ENCODE measurements around the gene UPB1. TPM values are rescaled to one million over a fixed set of nuclear protein-coding genes. Genes with fewer than 3 reads are reported as not detected.

The UPB1 gene
- total and polyA plus RNA-seq, 10 donors: 0.38 to 3.9 (median 1.6) TPM

DNA sequence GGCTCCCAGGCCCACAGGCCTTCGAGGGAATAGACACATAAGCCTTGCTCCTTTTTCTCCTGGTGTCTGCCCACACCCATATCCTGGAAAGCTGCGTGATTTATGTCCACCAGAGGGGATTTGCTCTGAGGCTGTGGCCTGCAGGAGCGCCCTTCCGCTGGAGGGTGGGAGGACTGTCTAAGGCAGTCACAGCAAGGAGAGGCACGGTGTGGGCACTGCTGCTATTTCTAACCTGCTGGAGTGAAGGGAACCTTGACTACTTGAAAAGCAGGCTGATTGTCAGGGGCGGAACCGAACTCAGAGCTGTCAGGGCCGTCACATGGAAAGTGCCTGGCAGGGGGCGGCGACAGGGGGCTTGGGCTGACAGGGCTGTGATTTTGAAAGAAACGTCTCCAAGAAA, 3.7 kb downstream of the UPB1 start:
- WGBS, 5 donors: 85 to 91% (median 90%) methylated on average over 10 to 11 of the region's 11 CpGs
- H3K36me3 ChIP-seq: no peaks in the 10 kb centered on the region
- H3K4me3 ChIP-seq: no peak overlapping the region
- peaks cover 0 to 22% (median 16%) of the 10 kb centered on the region in 7 donors for H3K27me3 ChIP-seq (replicated peaks in 1 of 7)
- intact Hi-C loops (cut with DNase I; ENCODE audit: low total_unique reads): no loop called here
- no peak overlapping the region for H3K27ac ChIP-seq
- no peak for DNase-seq
- H3K9me3 ChIP-seq: no peaks in the 10 kb centered on the region
- no peak for TF ChIP-seq POLR2A (IDR thresholded peaks at IDR 0.05)
- TF ChIP-seq, protein P1, sequence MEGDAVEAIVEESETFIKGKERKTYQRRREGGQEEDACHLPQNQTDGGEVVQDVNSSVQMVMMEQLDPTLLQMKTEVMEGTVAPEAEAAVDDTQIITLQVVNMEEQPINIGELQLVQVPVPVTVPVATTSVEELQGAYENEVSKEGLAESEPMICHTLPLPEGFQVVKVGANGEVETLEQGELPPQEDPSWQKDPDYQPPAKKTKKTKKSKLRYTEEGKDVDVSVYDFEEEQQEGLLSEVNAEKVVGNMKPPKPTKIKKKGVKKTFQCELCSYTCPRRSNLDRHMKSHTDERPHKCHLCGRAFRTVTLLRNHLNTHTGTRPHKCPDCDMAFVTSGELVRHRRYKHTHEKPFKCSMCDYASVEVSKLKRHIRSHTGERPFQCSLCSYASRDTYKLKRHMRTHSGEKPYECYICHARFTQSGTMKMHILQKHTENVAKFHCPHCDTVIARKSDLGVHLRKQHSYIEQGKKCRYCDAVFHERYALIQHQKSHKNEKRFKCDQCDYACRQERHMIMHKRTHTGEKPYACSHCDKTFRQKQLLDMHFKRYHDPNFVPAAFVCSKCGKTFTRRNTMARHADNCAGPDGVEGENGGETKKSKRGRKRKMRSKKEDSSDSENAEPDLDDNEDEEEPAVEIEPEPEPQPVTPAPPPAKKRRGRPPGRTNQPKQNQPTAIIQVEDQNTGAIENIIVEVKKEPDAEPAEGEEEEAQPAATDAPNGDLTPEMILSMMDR (IDR thresholded peaks at IDR 0.05 in 8 of 11, conservative IDR thresholded peaks at IDR 0.05 in 3 of 11): no peak
- no peak for TF ChIP-seq POLR2AphosphoS5 (IDR thresholded peaks at IDR 0.05)
- H3K4me1 ChIP-seq: peaks cover 0 to 66% (median 21%) of the 10 kb centered on the region in 6 donors

DNA sequence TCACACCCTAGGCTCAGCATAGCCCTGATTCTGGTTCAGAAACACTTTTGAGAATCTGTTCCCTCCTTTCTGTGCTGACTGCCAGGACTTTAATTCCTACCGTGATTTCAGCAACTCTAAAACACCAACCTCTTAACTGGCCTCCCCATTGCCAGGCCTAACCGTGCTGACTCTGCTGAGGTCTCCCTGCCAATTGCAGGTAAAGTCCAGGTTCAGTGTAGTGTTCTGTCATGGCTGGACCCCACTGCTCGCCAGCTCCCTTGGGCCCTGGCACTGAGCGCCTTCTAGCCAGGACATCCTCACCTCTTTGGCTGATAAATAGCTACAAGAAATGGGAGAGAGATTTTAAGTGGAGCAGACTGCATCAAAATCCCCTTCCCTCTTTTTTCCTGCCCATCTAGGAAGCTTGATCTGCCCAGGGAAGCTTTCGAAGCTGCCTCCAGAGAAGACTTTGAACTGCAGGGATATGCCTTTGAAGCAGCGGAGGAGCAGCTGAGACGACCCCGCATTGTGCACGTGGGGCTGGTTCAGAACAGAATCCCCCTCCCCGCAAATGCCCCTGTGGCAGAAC, 4.7 kb downstream of the UPB1 start:
- WGBS, 5 donors: 78 to 93% (median 91%) methylated on average over 10 of the region's 10 CpGs
- Histone ChIP-seq H3K36me3 (no peaks in the 10 kb centered on the region), H3K9me3 (no peaks in the 10 kb centered on the region), H3K4me1 (peaks cover 0 to 69% (median 22%) of the 10 kb centered on the region in 6 donors), H3K27me3 (replicated peaks in 1 of 7) (peaks cover 0 to 13% (median 7%) of the 10 kb centered on the region in 7 donors), H3K4me3 (no peak overlapping the region), H3K27ac (no peak overlapping the region)
- TF ChIP-seq POLR2AphosphoS5 (IDR thresholded peaks at IDR 0.05): no peak
- TF ChIP-seq, protein P1 (IDR thresholded peaks at IDR 0.05 in 8 of 11, conservative IDR thresholded peaks at IDR 0.05 in 3 of 11): no peak
- TF ChIP-seq POLR2A (IDR thresholded peaks at IDR 0.05): no peak
- intact Hi-C loops (cut with DNase I; ENCODE audit: low total_unique reads): no loop called here
- peak; percentile 35 for DNase-seq

DNA sequence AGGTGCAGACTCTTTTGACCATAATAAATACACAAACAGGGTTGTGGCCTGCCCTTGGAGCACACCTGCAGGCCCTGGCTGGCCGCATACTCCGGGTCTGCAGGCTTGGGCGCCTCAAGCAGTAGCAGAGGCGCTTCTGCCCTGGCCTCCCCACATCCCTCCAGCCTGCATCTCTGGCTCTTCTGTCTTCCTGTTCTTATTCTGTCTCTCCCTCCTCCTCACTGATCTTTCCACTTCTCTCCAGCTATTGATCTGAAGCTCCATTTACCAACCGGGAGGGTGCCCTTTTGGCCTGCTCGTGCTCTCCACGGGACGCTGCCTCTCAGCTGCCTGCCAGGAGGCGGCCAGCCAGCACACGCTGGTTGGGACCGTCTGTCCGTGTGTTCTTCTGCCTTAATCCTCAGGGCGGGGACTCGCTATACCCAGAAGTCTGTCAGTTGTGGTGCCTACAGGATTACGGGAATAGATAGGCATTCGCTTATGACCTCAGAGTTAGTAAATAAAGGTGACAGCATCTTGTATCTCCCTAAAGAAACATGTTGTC, 5.2 kb downstream of the UPB1 start:
- Histone ChIP-seq H3K36me3 (no peaks in the 10 kb centered on the region), H3K27ac (no peak overlapping the region), H3K4me3 (no peak overlapping the region), H3K9me3 (no peaks in the 10 kb centered on the region), H3K4me1 (peaks cover 0 to 72% (median 21%) of the 10 kb centered on the region in 6 donors), H3K27me3 (replicated peaks in 1 of 7) (peaks cover 0 to 7% (median 1%) of the 10 kb centered on the region in 7 donors)
- intact Hi-C loops (cut with DNase I; ENCODE audit: low total_unique reads): no loop called here
- WGBS, 5 donors: 88 to 92% (median 91%) methylated on average over 16 of the region's 16 CpGs
- peak; percentile 56 for DNase-seq
- no peak for TF ChIP-seq POLR2A (IDR thresholded peaks at IDR 0.05)
- TF ChIP-seq, protein P1 (IDR thresholded peaks at IDR 0.05 in 8 of 11, conservative IDR thresholded peaks at IDR 0.05 in 3 of 11): no peak

DNA sequence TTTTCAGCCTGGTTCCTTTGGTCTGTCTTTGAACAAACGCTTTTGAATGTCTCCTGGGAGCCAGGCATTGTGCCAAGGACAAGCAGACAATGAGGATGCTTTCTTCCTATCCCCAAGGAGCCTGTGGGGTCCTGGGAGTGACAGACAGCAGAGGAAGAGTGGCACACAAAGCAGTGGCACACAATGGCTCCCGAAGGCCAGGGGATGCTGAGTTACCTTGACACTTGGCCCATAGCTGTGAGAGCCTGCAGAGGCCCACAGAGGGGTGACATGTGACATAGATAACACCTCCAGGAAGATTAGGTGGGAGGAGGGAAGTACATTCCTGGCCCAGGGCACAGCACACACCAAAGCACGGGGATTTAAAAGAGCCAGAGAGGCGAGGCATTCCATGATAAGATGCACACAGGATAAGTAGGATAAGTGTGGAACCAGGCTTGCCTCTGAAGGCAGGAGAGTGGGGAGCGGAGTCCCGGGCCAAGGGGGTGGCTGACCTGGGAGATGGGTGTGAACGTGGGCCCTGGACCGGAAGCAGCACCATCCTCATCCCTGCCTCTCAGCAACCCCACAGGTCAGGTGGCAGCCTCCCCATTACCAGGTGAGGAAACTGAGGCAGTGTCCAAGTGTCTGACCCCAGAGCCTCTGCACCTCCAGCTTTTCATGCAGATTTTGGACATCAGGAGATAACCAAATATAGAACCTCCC, 6.3 kb downstream of the UPB1 start:
- WGBS, 5 donors: 58 to 78% (median 75%) methylated on average over 6 to 8 of the region's 8 CpGs
- Histone ChIP-seq H3K4me3 (no peak overlapping the region), H3K9me3 (no peaks in the 10 kb centered on the region), H3K4me1 (peaks cover 0 to 82% (median 23%) of the 10 kb centered on the region in 6 donors), H3K27ac (no peak overlapping the region), H3K36me3 (no peaks in the 10 kb centered on the region), H3K27me3 (replicated peaks in 1 of 7) (no peaks in the 10 kb centered on the region)
- DNase-seq: peak; percentile 41
- intact Hi-C loops (cut with DNase I; ENCODE audit: low total_unique reads): no loop called here
- TF ChIP-seq POLR2A (IDR thresholded peaks at IDR 0.05) (no peak), POLR2AphosphoS5 (IDR thresholded peaks at IDR 0.05) (no peak)
- TF ChIP-seq, protein P1 (IDR thresholded peaks at IDR 0.05 in 8 of 11, conservative IDR thresholded peaks at IDR 0.05 in 3 of 11): no peak

All from spleen (tissue), 11 donors.